Glomerular endothelial cell (primary cell): ENCODE data around the gene CCT3. TPM values are rescaled to one million over a fixed set of nuclear protein-coding genes. Genes with fewer than 3 reads are reported as not detected.
"Not testable (repeated sequence)": the region's sequence is repeated elsewhere in the genome, so short reads cannot be mapped to it uniquely, and the experiment has no call there.

Experiments
- DNase-seq: peaks from one replicate; pipeline ENCODE4 v3.0.0-alpha.2; 2011; ENCODE audit warnings: low read depth, low spot score; ENCODE audit errors: extremely low read depth
- total RNA-seq: library from RNA; depleted of rRNA; stranded (reverse); fragments of >200 nt; gene quantifications from 2 replicates; pipeline ENCODE4 v1.2.3, GENCODE V29; 2015

CCT3 gene
- total RNA-seq, 1 donor from 2014 or later = 298 TPM

DNA sequence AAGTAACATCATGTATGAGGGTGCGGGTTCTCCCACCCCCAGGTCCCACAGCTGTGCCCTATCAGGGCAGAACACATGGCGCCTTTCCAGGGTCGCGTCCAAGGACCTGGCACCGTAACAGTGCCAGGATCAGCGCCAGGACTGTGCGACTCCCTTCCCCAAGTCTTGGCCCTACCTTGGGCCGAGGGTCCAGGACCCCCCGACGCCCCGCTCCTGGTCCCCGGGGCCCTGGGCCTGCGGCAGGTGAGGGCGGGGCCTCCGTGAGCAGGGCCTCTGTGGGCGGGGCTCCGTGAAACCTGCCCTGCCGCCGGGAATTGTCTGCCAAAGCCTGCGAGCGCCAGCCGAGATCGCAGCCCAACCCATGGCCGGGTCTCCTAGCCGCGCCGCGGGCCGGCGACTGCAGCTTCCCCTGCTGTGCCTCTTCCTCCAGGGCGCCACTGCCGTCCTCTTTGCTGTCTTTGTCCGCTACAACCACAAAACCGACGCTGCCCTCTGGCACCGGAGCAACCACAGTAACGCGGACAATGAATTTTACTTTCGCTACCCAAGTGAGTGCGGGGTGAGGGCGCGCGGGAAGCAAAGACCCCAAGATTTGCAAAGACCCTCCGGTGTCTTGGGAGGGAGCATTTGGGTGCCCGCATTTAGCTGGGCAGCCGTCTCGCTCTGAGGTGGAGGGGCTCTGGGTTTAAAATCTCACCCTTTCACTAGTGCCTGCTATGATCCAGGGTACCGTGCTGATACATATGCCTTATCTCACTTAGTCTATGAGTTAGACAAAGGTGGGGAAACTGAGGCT, 31.0 kb upstream of the CCT3 start, which contains the start of gene RHBG:
Gene RHBG, plus strand, starts transcription at position 323 of the 796 bp plus-strand sequence. Its CDS starts 39 bp downstream, at position 362.
- no peak for DNase-seq

GRCh38 chr1:156368157-156368658, 30.1 kb upstream of the CCT3 start:
- DNase-seq = no peak

DNA sequence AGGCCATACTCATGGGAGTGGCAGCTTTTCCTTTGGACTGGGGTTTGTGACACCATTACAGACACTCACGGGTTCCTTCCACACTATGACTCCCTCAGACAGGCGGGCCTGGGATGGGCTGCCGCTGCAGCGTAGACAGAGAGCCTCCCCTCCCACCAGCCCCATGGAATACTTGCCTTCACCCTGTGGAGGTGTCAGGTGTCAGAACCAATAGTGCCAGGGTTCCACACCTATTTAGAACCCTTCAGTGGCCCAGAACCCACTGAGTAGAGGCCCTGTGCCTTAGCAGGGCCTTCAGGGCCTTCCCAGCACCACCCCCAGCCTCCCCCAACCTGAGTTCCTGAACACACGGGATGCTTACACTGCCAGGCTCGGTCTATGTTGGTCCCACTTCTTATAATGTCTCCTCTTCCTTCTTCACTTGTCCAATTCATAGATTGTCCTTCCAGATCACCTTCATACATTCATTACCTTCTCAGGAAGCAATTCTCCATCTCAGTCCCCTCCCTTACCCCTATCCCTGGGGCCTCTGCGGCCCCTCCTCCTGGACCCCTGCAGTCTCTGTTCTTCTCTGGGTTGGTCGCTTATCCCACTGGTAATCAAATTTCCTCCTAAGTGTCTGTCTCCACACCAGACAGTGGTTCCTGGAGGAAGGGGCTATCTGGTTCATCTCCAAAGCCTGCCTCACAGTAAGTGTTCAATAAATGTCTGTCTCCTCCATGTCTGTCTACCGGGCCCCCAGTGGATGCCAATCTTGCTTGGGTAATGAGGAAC, 29.5 kb upstream of the CCT3 start:
- no peak for DNase-seq

- no peak for DNase-seq
Observed at GRCh38 chr1:156366378-156367166, 28.5 kb upstream of the CCT3 start.

DNA sequence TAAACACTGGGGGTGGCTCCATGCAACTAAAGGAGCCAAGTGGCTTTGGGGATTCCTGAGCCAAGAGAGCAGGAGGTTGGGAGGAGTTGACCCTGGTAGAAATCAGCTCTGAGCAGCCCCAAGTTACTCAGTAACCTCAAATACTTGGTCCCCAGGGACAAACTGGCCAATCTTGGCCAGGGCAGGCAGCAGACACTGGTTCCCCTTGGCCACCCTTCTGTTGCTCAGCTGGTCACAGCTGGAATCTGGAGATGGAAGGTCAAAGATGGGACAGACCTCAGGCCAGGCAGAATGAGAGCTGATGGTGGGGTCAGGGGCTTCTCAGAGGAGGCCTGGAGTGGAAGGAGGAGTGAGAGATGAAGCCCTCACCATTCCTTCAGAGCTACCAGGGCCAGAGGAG, 27.7 kb upstream of the CCT3 start:
- no peak for DNase-seq

DNA sequence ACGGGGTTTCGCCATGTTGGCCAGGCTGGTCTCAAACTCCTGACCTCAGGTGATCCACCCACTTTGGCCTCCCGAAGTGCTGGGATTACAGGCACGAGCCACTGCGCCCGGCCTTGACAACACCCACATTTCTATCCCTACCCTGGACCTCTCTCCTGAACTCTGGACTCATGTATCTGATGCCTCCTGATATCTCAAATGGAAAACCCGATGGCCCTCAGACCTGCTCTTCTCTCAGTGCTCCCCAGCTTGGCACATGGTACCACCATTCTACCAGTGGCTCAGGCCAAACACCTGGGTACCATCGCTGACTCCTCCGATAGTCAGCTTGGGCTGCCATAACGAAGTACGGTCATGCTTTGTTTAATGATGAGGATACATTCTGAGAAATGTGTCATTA, 22.4 kb upstream of the CCT3 start:
- no peak for DNase-seq

GRCh38 chr1:156359973-156360372, 21.9 kb upstream of the CCT3 start:
- DNase-seq = no peak

DNA sequence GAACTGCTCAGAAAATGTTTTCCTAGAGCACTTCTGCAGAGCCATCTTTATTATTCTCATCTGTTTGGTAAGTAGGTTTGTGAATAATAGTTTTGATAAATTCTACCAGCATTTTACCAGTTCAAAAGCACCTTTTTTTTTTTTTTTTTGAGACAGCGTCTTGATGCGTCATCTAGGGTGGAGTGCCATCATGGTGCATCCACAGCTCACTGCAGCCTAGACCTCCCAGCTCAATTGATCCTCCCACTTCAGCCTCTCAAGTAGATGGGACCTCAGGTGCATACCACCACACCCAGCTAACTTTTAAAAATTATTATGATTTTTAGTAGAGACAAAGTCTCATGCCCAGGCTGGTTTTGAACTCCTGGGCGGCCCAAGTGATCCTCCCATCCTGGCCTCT, 21.2 kb upstream of the CCT3 start:
- no peak for DNase-seq

DNA sequence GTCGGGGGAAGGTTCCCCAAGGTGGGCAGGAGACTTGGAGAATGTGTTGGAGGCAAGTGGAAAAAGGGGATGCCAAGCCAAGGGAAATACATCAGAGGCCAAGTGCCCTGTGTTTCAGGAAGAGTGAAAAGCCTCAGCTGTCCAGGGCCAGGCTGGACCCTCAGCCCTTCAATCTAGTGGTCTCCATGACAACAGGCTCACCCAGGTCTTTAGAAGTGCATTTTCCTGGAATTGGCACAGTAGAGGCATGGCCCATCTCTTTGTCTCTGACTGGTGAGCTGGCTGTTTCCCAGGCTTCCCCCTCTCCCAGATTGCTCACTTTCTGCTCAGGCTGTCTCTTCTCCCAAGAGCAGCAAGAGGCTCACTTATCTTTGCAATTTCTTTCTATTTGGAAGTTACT, 20.5 kb upstream of the CCT3 start:
- no peak for DNase-seq

DNA sequence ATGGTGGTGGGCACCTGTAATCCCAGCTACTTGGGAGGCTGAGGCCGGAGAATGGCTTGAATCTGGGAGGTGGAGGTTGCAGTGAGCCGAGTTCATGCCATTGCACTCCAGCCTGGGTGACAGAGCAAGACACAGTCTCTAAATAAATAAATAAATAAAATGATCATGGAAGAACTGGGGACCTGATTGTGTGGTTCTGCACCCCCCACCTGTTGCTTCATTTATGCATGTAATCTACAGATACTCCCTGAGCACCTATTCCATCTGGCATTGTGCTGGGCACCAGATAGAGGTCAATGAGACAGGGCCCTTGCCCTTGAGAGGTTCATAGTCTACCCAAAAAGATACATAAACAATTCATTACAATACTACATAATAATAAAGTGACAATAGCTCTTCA, 19.9 kb upstream of the CCT3 start:
- no peak for DNase-seq

GRCh38 chr1:156356875-156357534, 18.9 kb upstream of the CCT3 start:
- DNase-seq = no peak

DNA sequence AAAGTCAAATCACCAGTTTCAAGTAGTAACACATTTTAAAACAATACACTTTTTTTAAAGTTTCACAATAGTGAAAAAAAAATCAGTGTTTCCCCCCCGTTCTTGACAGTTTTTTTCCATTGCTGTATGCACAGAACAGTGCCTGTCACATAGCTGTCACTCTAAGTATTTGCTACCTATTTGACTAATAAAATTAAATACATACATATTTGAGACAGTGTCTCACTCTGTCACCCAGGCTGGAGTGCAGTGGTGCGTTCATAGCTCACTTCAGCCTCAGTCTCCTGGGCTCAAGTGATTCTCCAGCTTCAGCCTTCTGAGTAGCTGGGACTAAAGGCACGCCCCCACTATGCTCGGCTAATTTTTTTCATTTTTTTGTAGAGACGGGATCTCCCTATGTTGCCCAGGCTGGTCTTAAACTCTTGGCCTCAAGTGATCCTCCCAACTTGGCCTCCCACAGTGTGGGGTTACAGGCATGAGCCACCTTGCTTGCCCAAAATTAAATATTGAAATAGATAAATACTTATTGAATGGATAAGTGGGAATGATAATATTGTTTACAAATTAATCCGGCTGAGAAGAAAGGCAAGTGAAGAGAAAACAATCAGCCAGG, 18.3 kb upstream of the CCT3 start:
- DNase-seq = no peak

GRCh38 chr1:156352481-156352880, 14.4 kb upstream of the CCT3 start:
- not testable (repeated sequence) for DNase-seq

- DNase-seq = no peak
Observed at GRCh38 chr1:156347331-156347730, 9.2 kb upstream of the CCT3 start.

DNA sequence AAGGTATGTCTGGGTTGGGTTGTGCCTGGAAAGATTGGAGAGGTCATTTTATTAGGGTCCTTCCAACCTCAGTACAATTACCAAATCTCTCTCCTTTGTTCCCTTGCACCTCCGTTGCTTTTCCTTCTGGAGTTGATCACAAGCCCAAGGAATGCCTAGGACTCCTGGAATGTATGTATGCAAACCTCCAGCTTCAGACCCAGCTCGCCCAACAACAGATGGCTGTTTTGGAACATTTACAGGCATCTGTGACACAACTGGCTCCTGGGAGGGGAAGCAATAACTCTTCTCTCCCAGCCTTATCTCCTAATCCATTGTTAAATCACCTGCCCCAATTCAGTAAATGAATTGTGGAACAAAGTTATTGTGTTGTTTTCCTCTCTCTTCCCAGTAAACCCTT, 8.5 kb upstream of the CCT3 start:
- no peak for DNase-seq

- not testable (repeated sequence) for DNase-seq
Observed at GRCh38 chr1:156346035-156346434, 7.9 kb upstream of the CCT3 start.

- DNase-seq = no peak
Observed at GRCh38 chr1:156344409-156344808, 6.3 kb upstream of the CCT3 start.

DNA sequence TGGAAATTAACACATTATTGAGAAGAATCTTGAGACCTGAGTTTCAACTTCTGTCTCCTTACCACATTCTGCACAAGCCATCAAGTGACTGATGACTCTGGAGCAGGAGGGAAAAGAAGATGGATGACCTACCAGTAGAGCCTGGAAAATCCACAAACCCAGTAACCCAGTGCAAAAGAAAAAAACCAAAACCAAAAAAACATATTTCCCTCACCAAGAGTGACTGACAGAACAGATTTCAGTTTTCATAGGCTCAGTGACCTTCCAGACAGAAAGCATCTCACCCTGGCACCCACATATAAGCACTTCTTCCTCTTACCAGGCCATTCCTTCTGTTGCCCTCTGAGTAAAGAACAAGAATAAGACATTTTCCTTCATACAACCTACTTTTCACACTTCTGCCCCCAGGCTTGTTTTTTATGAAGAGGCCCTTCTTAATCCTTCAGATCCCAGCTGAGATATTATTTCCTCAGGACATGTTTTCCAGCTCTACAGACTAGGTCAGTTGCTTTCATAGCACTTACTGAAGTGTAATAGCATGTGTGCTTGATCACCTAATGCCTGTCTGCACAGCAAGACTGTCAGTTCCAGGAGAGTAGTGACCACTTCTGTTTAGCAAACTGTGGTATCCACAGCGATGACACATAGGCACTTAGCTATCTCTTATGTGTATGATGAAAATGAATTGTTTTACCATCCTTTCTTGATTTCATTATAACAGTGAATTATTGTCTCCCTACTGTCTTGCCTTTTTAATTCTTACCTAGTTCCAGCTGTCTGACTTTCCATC, 4.3 kb upstream of the CCT3 start:
- DNase-seq = no peak

DNA sequence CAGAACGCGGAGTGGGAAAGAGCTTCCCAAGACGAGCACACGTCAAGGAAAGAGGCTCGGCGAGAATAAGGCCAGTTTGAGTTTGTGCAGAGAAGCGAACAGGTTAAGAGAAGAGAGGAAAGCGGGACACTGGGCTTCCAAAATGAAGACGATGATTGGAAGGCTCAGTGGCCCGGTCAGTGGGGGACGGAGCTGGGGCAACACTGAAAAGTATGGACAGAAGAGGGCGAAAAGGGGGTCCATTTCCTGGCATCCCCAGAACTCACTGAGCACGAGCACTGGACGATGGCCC, 258 bp downstream of the CCT3 start:
- DNase-seq = no peak
